Measurements from ENCODE around the gene RBM20. TPM values are rescaled to one million over a fixed set of nuclear protein-coding genes. Genes with fewer than 3 reads are reported as not detected.

Gene RBM20
- total and polyA plus RNA-seq, 2 experiments from 2014 or later = 0.05 to 0.17 TPM

DNA sequence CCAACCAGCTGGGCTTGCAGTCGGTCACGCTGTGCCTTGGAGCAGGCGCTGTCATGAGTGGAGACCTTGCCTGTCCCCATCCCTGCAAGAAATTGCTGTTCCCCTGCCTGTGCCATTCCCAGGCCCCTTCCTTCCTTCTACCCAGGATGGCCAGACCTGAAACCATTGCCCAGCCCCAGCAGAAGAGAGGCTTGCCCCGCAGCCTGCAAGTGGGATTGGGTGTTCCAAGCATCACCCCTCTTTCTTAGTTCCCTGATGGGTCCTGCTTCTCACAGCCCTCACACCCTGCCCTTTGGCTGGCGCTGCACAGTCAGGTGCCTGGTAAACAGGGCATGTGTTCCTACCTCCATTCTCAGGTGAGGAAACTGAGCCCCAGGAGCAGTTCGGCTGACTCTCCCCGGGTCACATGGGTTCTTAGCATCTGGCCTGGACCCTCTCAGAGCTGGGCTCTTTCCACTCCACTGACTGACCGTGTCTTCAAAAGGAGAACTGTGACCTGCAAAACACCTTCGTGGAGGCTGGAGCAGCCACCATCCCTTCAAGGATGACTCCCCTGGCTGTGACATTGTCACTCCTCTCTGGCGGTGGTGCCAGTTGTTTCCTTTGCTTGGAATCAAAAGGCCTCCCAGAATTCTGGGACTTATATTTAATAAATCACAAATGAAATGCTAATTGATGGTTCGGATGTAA is 185.7 kb downstream of the RBM20 start:
- ATAC-seq (no peak), DNase-seq (ENCODE audit: low spot score) (no peak)
- 0 out of 2 replicates have a peak, but pooled peaks cover 5% of the 10 kb centered on the region for H3K4me1 ChIP-seq (ENCODE audit: insufficient read depth)
- no peak overlapping the region for H3K27ac ChIP-seq (ENCODE audit: low read depth)
- H3F3A ChIP-seq (replicated peaks; ENCODE audit: low read depth) = no peaks in the 10 kb centered on the region
- H3K79me2 ChIP-seq (replicated peaks; ENCODE audit: insufficient read depth) = no peaks in the 10 kb centered on the region
- H4K20me1 ChIP-seq (replicated peaks; ENCODE audit: insufficient read depth) = no peaks in the 10 kb centered on the region
- H3K4me2 ChIP-seq = no peak overlapping the region
- peaks cover 11% of the 10 kb centered on the region for H3K27me3 Mint-ChIP-seq (ENCODE audit: insufficient read depth, low read depth, poor library complexity)
- H3K4me3 ChIP-seq = no peak overlapping the region
- H2AFZ ChIP-seq = no peak overlapping the region
- no peak overlapping the region for H3K4me3 Mint-ChIP-seq
- no peak for TF ChIP-seq EZH2phosphoT487 (IDR thresholded peaks at IDR 0.05; ENCODE audit: unreplicated experiment)
- TF ChIP-seq CREB1 (CRISPR knock-in tag; IDR thresholded peaks at IDR 0.05; ENCODE audit: low read depth) = no peak
- no peak for TF ChIP-seq JUNB (IDR thresholded peaks at IDR 0.05; ENCODE audit: unreplicated experiment)
- TF ChIP-seq POLR2AphosphoS5 (IDR thresholded peaks at IDR 0.05; ENCODE audit: low read depth) = no peak
- TF ChIP-seq, protein P1, sequence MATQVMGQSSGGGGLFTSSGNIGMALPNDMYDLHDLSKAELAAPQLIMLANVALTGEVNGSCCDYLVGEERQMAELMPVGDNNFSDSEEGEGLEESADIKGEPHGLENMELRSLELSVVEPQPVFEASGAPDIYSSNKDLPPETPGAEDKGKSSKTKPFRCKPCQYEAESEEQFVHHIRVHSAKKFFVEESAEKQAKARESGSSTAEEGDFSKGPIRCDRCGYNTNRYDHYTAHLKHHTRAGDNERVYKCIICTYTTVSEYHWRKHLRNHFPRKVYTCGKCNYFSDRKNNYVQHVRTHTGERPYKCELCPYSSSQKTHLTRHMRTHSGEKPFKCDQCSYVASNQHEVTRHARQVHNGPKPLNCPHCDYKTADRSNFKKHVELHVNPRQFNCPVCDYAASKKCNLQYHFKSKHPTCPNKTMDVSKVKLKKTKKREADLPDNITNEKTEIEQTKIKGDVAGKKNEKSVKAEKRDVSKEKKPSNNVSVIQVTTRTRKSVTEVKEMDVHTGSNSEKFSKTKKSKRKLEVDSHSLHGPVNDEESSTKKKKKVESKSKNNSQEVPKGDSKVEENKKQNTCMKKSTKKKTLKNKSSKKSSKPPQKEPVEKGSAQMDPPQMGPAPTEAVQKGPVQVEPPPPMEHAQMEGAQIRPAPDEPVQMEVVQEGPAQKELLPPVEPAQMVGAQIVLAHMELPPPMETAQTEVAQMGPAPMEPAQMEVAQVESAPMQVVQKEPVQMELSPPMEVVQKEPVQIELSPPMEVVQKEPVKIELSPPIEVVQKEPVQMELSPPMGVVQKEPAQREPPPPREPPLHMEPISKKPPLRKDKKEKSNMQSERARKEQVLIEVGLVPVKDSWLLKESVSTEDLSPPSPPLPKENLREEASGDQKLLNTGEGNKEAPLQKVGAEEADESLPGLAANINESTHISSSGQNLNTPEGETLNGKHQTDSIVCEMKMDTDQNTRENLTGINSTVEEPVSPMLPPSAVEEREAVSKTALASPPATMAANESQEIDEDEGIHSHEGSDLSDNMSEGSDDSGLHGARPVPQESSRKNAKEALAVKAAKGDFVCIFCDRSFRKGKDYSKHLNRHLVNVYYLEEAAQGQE (IDR thresholded peaks at IDR 0.05; ENCODE audit: unreplicated experiment) = no peak
- no peak for TF ChIP-seq ZNF331 (CRISPR knock-in tag; IDR thresholded peaks at IDR 0.05; ENCODE audit: low read depth)
- TF ChIP-seq, protein P2, sequence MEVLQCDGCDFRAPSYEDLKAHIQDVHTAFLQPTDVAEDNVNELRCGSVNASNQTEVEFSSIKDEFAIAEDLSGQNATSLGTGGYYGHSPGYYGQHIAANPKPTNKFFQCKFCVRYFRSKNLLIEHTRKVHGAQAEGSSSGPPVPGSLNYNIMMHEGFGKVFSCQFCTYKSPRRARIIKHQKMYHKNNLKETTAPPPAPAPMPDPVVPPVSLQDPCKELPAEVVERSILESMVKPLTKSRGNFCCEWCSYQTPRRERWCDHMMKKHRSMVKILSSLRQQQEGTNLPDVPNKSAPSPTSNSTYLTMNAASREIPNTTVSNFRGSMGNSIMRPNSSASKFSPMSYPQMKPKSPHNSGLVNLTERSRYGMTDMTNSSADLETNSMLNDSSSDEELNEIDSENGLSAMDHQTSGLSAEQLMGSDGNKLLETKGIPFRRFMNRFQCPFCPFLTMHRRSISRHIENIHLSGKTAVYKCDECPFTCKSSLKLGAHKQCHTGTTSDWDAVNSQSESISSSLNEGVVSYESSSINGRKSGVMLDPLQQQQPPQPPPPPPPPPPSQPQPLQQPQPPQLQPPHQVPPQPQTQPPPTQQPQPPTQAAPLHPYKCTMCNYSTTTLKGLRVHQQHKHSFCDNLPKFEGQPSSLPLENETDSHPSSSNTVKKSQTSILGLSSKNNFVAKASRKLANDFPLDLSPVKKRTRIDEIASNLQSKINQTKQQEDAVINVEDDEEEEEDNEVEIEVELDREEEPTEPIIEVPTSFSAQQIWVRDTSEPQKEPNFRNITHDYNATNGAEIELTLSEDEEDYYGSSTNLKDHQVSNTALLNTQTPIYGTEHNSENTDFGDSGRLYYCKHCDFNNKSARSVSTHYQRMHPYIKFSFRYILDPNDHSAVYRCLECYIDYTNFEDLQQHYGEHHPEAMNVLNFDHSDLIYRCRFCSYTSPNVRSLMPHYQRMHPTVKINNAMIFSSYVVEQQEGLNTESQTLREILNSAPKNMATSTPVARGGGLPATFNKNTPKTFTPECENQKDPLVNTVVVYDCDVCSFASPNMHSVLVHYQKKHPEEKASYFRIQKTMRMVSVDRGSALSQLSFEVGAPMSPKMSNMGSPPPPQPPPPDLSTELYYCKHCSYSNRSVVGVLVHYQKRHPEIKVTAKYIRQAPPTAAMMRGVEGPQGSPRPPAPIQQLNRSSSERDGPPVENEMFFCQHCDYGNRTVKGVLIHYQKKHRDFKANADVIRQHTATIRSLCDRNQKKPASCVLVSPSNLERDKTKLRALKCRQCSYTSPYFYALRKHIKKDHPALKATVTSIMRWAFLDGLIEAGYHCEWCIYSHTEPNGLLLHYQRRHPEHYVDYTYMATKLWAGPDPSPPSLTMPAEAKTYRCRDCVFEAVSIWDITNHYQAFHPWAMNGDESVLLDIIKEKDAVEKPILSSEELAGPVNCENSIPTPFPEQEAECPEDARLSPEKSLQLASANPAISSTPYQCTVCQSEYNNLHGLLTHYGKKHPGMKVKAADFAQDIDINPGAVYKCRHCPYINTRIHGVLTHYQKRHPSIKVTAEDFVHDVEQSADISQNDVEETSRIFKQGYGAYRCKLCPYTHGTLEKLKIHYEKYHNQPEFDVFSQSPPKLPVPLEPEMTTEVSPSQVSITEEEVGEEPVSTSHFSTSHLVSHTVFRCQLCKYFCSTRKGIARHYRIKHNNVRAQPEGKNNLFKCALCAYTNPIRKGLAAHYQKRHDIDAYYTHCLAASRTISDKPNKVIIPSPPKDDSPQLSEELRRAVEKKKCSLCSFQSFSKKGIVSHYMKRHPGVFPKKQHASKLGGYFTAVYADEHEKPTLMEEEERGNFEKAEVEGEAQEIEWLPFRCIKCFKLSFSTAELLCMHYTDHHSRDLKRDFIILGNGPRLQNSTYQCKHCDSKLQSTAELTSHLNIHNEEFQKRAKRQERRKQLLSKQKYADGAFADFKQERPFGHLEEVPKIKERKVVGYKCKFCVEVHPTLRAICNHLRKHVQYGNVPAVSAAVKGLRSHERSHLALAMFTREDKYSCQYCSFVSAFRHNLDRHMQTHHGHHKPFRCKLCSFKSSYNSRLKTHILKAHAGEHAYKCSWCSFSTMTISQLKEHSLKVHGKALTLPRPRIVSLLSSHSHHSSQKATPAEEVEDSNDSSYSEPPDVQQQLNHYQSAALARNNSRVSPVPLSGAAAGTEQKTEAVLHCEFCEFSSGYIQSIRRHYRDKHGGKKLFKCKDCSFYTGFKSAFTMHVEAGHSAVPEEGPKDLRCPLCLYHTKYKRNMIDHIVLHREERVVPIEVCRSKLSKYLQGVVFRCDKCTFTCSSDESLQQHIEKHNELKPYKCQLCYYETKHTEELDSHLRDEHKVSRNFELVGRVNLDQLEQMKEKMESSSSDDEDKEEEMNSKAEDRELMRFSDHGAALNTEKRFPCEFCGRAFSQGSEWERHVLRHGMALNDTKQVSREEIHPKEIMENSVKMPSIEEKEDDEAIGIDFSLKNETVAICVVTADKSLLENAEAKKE (CRISPR knock-in tag; IDR thresholded peaks at IDR 0.05) = no peak
- H3K4me1 Mint-ChIP-seq = peaks cover 11% of the 10 kb centered on the region
- H3K27me3 ChIP-seq (ENCODE audit: insufficient read depth) = no peaks in the 10 kb centered on the region
- H3K36me3 Mint-ChIP-seq (ENCODE audit: low read depth) = no peaks in the 10 kb centered on the region
- H3K36me3 ChIP-seq (ENCODE audit: insufficient read depth) = no peaks in the 10 kb centered on the region
- no peak overlapping the region for H3K27ac Mint-ChIP-seq
- H3K9me2 ChIP-seq (ENCODE audit: insufficient read depth) = no peaks in the 10 kb centered on the region
- no peaks in the 10 kb centered on the region for H3K9me3 Mint-ChIP-seq

Measured in GM23338 (cell line).